ENCODE measurements around the gene FOXP1.

FOXP1 gene

GRCh38 chr3:71130471-71131374 is 452.8 kb downstream of the FOXP1 start:
- DNase-seq (ENCODE audit: low read depth in 1 of 2, low spot score in 1 of 2) = peak; percentile 4 to 46

GRCh38 chr3:71129611-71130431 is 453.7 kb downstream of the FOXP1 start:
- DNase-seq (ENCODE audit: low read depth in 1 of 2, low spot score in 1 of 2) = no peak
- no peak for TF ChIP-seq JUND (IDR thresholded peaks at IDR 0.05; ENCODE audit: low read depth)
- in situ Hi-C loops (cut with HindIII; ENCODE audit: low pct_unique_long_range_greater_than_20kb, low sequenced_read_pairs) = no loop called here

More at GRCh38 chr3:71130471-71131374, 452.8 kb downstream of the FOXP1 start:
- in situ Hi-C loops (cut with HindIII; ENCODE audit: low pct_unique_long_range_greater_than_20kb, low sequenced_read_pairs) = no loop called here
- no peak for TF ChIP-seq JUND (IDR thresholded peaks at IDR 0.05; ENCODE audit: low read depth)

- TF ChIP-seq JUND (IDR thresholded peaks at IDR 0.05; ENCODE audit: low read depth) = no peak
- DNase-seq (ENCODE audit: low read depth in 1 of 2, low spot score in 1 of 2) = no peak
- in situ Hi-C loops (cut with HindIII; ENCODE audit: low pct_unique_long_range_greater_than_20kb, low sequenced_read_pairs) = no loop called here
These were observed 454.6 kb downstream of the FOXP1 start for GRCh38 chr3:71128961-71129360.

- DNase-seq (ENCODE audit: low read depth in 1 of 2, low spot score in 1 of 2) = no peak
- in situ Hi-C loops (cut with HindIII; ENCODE audit: low pct_unique_long_range_greater_than_20kb, low sequenced_read_pairs) = no loop called here
- TF ChIP-seq JUND (IDR thresholded peaks at IDR 0.05; ENCODE audit: low read depth) = no peak
These were observed 455.7 kb downstream of the FOXP1 start for GRCh38 chr3:71127844-71128243.

- no peak for TF ChIP-seq JUND (IDR thresholded peaks at IDR 0.05; ENCODE audit: low read depth)
- no peak for DNase-seq (ENCODE audit: low read depth in 1 of 2, low spot score in 1 of 2)
- in situ Hi-C loops (cut with HindIII; ENCODE audit: low pct_unique_long_range_greater_than_20kb, low sequenced_read_pairs) = no loop called here
These were observed 456.3 kb downstream of the FOXP1 start for GRCh38 chr3:71127052-71127831.

GRCh38 chr3:71125738-71126137 is 457.8 kb downstream of the FOXP1 start:
- no peak for DNase-seq (ENCODE audit: low read depth in 1 of 2, low spot score in 1 of 2)
- TF ChIP-seq JUND (IDR thresholded peaks at IDR 0.05; ENCODE audit: low read depth) = no peak
- in situ Hi-C loops (cut with HindIII; ENCODE audit: low pct_unique_long_range_greater_than_20kb, low sequenced_read_pairs) = no loop called here

- in situ Hi-C loops (cut with HindIII; ENCODE audit: low pct_unique_long_range_greater_than_20kb, low sequenced_read_pairs) = no loop called here
- DNase-seq (ENCODE audit: low read depth in 1 of 2, low spot score in 1 of 2) = no peak
- no peak for TF ChIP-seq JUND (IDR thresholded peaks at IDR 0.05; ENCODE audit: low read depth)
These were observed 459.5 kb downstream of the FOXP1 start for GRCh38 chr3:71124048-71124447.

- in situ Hi-C loops (cut with HindIII; ENCODE audit: low pct_unique_long_range_greater_than_20kb, low sequenced_read_pairs) = no loop called here
- DNase-seq (ENCODE audit: low read depth in 1 of 2, low spot score in 1 of 2) = no peak
- TF ChIP-seq JUND (IDR thresholded peaks at IDR 0.05; ENCODE audit: low read depth) = no peak
These were observed 460.9 kb downstream of the FOXP1 start for GRCh38 chr3:71122641-71123040.

GRCh38 chr3:71121429-71122167 is 461.9 kb downstream of the FOXP1 start:
- no peak for TF ChIP-seq JUND (IDR thresholded peaks at IDR 0.05; ENCODE audit: low read depth)
- in situ Hi-C loops (cut with HindIII; ENCODE audit: low pct_unique_long_range_greater_than_20kb, low sequenced_read_pairs) = no loop called here
- no peak for DNase-seq (ENCODE audit: low read depth in 1 of 2, low spot score in 1 of 2)

- TF ChIP-seq JUND (IDR thresholded peaks at IDR 0.05; ENCODE audit: low read depth) = no peak
- in situ Hi-C loops (cut with HindIII; ENCODE audit: low pct_unique_long_range_greater_than_20kb, low sequenced_read_pairs) = no loop called here
- DNase-seq (ENCODE audit: low read depth in 1 of 2, low spot score in 1 of 2) = no peak
These were observed 463.5 kb downstream of the FOXP1 start for GRCh38 chr3:71120012-71120411.

- no peak for DNase-seq (ENCODE audit: low read depth in 1 of 2, low spot score in 1 of 2)
- in situ Hi-C loops (cut with HindIII; ENCODE audit: low pct_unique_long_range_greater_than_20kb, low sequenced_read_pairs) = no loop called here
These were observed 464.4 kb downstream of the FOXP1 start for GRCh38 chr3:71119171-71119570.

GRCh38 chr3:71118436-71118835 is 465.1 kb downstream of the FOXP1 start:
- TF ChIP-seq JUND (IDR thresholded peaks at IDR 0.05; ENCODE audit: low read depth) = no peak
- in situ Hi-C loops (cut with HindIII; ENCODE audit: low pct_unique_long_range_greater_than_20kb, low sequenced_read_pairs) = no loop called here
- no peak for DNase-seq (ENCODE audit: low read depth in 1 of 2, low spot score in 1 of 2)

More at GRCh38 chr3:71119171-71119570, 464.4 kb downstream of the FOXP1 start:
- TF ChIP-seq JUND (IDR thresholded peaks at IDR 0.05; ENCODE audit: low read depth) = no peak
